Measurements from ENCODE around the gene XRN2.

DNA sequence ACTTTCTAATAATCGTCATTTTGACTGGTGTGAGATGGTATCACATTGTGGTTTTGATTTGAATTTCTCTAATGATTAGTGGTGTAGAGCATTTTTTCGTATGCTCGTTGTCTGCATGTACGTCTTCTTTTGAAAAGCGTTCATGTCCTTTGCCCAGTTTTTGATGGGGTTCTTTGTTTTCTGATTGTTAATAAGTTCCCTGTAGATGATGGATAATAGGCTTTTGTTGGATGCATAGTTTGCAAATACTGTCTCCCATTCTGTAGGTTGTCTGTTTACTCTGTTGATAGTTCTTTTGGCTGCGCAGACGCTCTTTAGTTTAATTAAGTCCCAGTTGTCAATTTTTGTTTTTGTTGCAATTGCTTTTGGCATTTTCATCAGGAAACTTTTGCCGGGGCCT lies 32.3 kb upstream of the XRN2 start:
- TF ChIP-seq CTCF (IDR thresholded peaks at IDR 0.05; ENCODE audit: poor library complexity): no peak
- TF ChIP-seq EZH2 (IDR thresholded peaks at IDR 0.05; ENCODE audit: borderline replicate concordance): no peak
- no peak for TF ChIP-seq EZH2phosphoT487 (IDR thresholded peaks at IDR 0.05; ENCODE audit: low read depth, severe bottlenecking, unreplicated experiment)

Measured in hepatocyte (in vitro differentiated cells).